Effector memory CD4-positive, alpha-beta T cell (primary cell): ENCODE data around the gene YWHAB.

Experiments
- DNase-seq, 3 donors: peaks; one replicate each; pipeline ENCODE4 v3.0.0-alpha.2; 2020
- H3K27ac ChIP-seq: 2 replicates; pipeline ENCODE4 v1.7.0; 2013; ENCODE audit warnings: mild to moderate bottlenecking, low read length, moderate library complexity; ENCODE audit not compliant: insufficient read depth, poor library complexity, severe bottlenecking
- H3K27me3 ChIP-seq: replicated peaks from 2 replicates; pipeline ENCODE4 v1.7.0; 2013; ENCODE audit warnings: mild to moderate bottlenecking, low read length; ENCODE audit not compliant: insufficient read depth, control insufficient read depth, poor library complexity, severe bottlenecking
- H3K36me3 ChIP-seq: 2 replicates; pipeline ENCODE4 v1.7.0; 2013; ENCODE audit warnings: mild to moderate bottlenecking, low read length, moderate library complexity; ENCODE audit not compliant: control insufficient read depth, insufficient read depth
- H3K4me1 ChIP-seq: 2 replicates; pipeline ENCODE4 v1.7.0; 2013; ENCODE audit warnings: low read length, mild to moderate bottlenecking; ENCODE audit not compliant: control insufficient read depth, insufficient read depth, poor library complexity, severe bottlenecking
- H3K4me3 ChIP-seq: 2 replicates; pipeline ENCODE4 v1.7.0; 2013; ENCODE audit warnings: low read length, low read depth, mild to moderate bottlenecking; ENCODE audit not compliant: insufficient read depth, poor library complexity, severe bottlenecking
- H3K9me3 ChIP-seq: 2 replicates; pipeline ENCODE4 v1.7.0; 2013; ENCODE audit warnings: mild to moderate bottlenecking, low read length, moderate library complexity; ENCODE audit not compliant: control insufficient read depth

YWHAB gene

GRCh38 chr20:44891826-44892225 lies 6.3 kb downstream of the YWHAB start:
- no peak for DNase-seq
- H3K27me3 ChIP-seq, result no peaks in the 10 kb centered on the region
- H3K36me3 ChIP-seq, result peaks cover 4% of the 10 kb centered on the region
- no peaks in the 10 kb centered on the region for H3K9me3 ChIP-seq
- H3K27ac ChIP-seq, result no peak overlapping the region
- H3K4me3 ChIP-seq, result no peak overlapping the region
- H3K4me1 ChIP-seq, result peaks cover 65% of the 10 kb centered on the region

GRCh38 chr20:44894959-44895358 lies 9.5 kb downstream of the YWHAB start:
- Histone ChIP-seq H3K36me3 (no peaks in the 10 kb centered on the region), H3K9me3 (no peaks in the 10 kb centered on the region), H3K4me1 (peaks cover 51% of the 10 kb centered on the region), H3K4me3 (no peak overlapping the region), H3K27me3 (no peaks in the 10 kb centered on the region), H3K27ac (no peak overlapping the region)
- no peak for DNase-seq

- DNase-seq, result no peak
- Histone ChIP-seq H3K27me3 (no peaks in the 10 kb centered on the region), H3K4me1 (peaks cover 40% of the 10 kb centered on the region), H3K27ac (no peak overlapping the region), H3K4me3 (no peak overlapping the region), H3K36me3 (peaks cover 7% of the 10 kb centered on the region), H3K9me3 (no peaks in the 10 kb centered on the region)
Observed at GRCh38 chr20:44896583-44896982, 11.1 kb downstream of the YWHAB start.

DNA sequence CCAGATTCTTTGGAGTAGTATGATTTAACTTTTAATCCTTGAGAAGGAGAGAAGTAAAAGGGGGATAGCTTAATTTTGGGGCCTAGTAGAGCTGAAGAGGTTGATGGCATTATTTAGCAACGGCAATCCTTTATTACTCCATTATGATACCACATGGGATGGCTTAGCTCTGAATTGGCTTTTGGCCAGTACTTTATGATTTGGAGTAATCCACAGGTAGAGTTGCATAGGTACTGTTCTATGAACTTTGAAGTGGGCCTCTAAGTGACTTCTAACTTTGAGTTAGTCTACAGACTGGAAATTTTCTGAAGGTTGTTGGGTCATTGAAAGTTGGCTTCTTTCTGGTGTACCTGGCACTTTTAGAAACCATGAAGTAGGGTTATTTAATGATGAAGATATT lies 11.6 kb downstream of the YWHAB start:
- Histone ChIP-seq H3K4me3 (no peak overlapping the region), H3K27ac (no peak overlapping the region), H3K4me1 (peaks cover 34% of the 10 kb centered on the region), H3K9me3 (no peaks in the 10 kb centered on the region), H3K36me3 (peaks cover 13% of the 10 kb centered on the region), H3K27me3 (no peaks in the 10 kb centered on the region)
- no peak for DNase-seq

- Histone ChIP-seq H3K9me3 (no peaks in the 10 kb centered on the region), H3K27ac (no peak overlapping the region), H3K4me1 (peaks cover 24% of the 10 kb centered on the region), H3K36me3 (peaks cover 44% of the 10 kb centered on the region), H3K27me3 (no peaks in the 10 kb centered on the region), H3K4me3 (no peak overlapping the region)
- DNase-seq, result no peak
Observed at GRCh38 chr20:44900231-44900854, 14.8 kb downstream of the YWHAB start.

GRCh38 chr20:44901974-44902373 lies 16.5 kb downstream of the YWHAB start:
- no peak for DNase-seq
- Histone ChIP-seq H3K27me3 (no peaks in the 10 kb centered on the region), H3K27ac (no peak overlapping the region), H3K36me3 (peaks cover 60% of the 10 kb centered on the region), H3K4me1 (peaks cover 9% of the 10 kb centered on the region), H3K9me3 (no peaks in the 10 kb centered on the region), H3K4me3 (no peak overlapping the region)

DNA sequence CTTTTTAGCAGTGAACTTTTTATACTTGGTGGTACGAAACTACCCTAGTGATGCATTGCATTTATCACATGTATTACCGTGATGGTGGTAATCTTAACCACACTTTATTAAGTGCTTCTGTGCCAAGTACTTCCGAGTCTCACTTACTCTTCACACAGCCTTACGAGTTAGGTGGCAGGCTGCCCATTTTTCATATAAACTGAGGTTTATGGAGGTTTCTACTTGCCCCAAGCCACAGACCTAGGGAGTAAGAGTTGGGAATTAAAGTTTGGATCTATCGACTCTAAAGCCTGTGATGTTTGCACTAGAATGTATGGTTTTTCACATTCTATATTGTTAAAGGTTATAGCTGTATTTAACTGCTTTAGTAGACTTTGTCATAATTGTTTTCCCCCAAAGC lies 18.9 kb downstream of the YWHAB start:
- H3K4me3 ChIP-seq, result no peak overlapping the region
- no peaks in the 10 kb centered on the region for H3K9me3 ChIP-seq
- no peaks in the 10 kb centered on the region for H3K27me3 ChIP-seq
- H3K36me3 ChIP-seq, result peaks cover 66% of the 10 kb centered on the region
- H3K27ac ChIP-seq, result no peak overlapping the region
- no peak for DNase-seq
- H3K4me1 ChIP-seq, result peaks cover 3% of the 10 kb centered on the region

GRCh38 chr20:44908987-44909871 lies 23.7 kb downstream of the YWHAB start:
- Histone ChIP-seq H3K4me3 (peak overlapping the region; percentile 65), H3K36me3 (peaks cover 33% of the 10 kb centered on the region), H3K27ac (no peak overlapping the region), H3K9me3 (no peaks in the 10 kb centered on the region), H3K27me3 (no peaks in the 10 kb centered on the region), H3K4me1 (peaks cover 10% of the 10 kb centered on the region)
- no peak for DNase-seq

DNA sequence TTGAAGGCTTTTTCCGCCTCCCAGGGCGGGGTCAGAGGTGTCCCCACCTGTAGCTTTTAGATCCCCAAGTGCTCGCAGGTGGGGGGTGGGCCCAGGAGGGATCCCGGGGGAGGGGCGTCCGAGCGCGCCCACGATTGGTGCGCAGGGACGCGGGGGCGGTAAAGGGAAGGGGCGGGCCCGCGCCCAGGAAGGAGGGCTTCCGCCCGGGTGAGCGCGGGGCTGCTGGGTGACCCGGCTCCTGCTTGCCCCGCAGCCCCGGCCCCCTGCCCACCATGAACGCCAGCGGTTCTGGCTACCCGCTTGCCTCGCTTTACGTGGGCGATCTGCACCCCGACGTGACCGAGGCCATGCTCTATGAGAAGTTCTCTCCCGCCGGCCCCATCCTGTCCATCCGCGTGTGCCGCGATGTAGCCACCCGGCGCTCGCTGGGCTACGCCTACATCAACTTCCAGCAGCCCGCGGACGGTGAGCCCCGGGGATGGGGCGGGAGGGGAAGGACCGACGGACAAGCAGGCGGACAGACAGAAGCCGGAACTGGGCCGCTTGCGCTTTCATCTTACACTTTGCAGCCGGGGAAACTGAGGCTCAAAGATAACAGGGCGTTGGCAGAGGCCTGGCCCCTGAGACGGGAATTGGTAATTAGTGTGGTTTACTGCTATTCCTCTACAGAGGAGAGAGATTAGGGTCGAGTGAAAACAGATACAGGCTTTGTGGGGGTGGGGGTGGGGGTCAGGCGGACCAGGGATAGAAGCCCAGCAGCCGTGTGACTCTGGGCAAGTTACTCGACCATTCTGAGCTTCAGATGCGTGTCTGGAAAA lies 24.6 kb downstream of the YWHAB start, which contains the start of gene PABPC1L:
Gene PABPC1L (plus strand): TSS at position 189 of the 818 bp plus-strand sequence. CDS start 84 bp downstream, at position 273.
- Histone ChIP-seq H3K9me3 (no peaks in the 10 kb centered on the region), H3K27ac (peak within 1 kb of the TSS; percentile 6), H3K4me3 (peak within 1 kb of the TSS; percentile 65)

More for the DNA sequence above, 24.6 kb downstream of the YWHAB start, which contains the start of gene PABPC1L:
- Histone ChIP-seq H3K4me1 (peaks cover 10% of the 10 kb centered on the region), H3K27me3 (no peaks in the 10 kb centered on the region), H3K36me3 (peaks cover 24% of the 10 kb centered on the region)
- DNase-seq, result peak; percentile 53 to 73 (median 67)
